GM19023 (cell line): ENCODE measurements around the gene BEST1.
"Not testable (repeated sequence)": the region's sequence is repeated elsewhere in the genome, so short reads cannot be mapped to it uniquely, and the experiment has no call there.

Experiments
- ATAC-seq: cut with Tn5 transposase; IDR thresholded peaks from one replicate; pipeline ENCODE4 v1.9.1; 2021; ENCODE audit warnings: mild to moderate bottlenecking, moderate library complexity; ENCODE audit not compliant: unreplicated experiment

The BEST1 gene

GRCh38 chr11:61975638-61976419 lies 25.7 kb downstream of the BEST1 start:
- ATAC-seq: no peak

- no peak for ATAC-seq
These were observed 26.3 kb downstream of the BEST1 start for GRCh38 chr11:61976420-61976800.

DNA sequence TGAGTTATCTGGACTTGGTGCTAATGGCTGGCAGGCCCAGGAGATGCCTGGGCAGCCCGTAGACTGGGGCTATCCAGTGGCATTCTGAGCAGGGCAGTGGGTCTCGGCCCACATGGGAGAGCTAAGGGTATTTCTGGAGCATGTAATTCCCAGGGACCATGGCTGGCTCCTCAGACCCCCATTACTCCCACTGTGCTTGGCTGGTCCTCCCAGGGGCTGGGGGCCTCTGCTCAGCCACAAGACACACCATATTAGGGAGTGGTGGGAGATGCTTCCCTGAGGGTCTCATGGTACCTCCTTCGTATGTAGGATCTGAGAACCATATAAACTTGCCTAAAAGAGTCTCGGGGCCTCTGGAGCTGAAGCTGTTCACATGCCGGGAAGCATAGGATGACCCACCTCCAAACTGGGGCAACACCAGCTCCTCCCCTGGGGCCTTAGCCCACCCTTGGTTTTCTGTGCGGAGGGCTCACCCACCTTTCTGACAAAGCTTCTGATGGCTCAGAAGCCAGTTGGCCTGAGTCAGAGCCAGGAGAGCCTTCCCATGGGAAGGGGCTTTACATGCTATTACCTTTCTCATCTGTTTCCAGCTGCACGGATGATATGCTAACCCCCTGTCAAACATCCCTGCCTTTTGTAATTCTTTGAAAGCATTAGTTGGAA lies 26.8 kb downstream of the BEST1 start:
- no peak for ATAC-seq

DNA sequence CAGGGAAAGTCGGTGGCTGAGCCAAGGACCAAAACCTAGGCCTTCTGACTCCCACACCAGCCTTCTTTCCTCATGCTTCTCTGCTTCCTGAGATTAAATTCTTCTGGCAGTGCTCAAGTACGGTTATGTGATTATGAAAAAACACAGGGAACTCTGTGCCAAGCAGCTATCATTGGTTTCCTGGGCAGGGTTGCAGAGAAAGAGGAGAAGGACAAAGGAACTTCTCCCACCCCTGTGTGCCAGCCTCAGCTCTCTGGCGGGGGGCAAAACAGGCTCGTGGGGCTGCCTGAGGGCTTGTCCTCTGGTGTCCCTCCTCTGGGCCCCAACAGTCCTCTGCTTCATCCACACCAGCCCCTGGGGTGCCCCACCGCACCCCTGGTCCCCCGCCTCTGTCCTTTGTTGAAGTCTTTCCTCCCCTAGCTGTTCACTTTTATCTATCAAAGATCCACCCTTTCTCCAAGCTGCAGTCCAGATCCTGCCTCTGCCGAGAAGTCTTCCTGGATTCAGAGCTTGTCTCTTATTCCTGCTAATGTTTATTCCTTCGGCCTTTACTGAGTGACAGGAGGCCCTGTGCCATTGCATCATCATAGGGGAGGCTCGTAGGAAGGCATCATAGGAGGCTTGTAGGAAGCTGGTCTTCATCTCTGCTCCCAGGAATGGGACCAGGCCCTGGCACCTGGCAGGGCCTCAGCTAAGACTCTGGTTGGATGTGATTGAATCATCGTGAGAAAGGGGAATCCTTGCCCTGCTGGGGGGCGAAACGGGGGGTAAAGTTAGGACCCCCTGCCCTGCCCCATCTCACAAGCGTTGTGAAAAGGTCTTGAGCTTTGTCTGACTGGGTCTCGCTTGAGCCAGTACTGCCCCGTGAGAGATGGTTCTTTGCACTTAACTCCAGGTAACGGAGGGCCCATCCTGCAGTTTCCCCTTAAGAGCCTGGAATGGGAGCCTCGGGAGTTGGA lies 28.8 kb downstream of the BEST1 start:
- ATAC-seq: no peak

DNA sequence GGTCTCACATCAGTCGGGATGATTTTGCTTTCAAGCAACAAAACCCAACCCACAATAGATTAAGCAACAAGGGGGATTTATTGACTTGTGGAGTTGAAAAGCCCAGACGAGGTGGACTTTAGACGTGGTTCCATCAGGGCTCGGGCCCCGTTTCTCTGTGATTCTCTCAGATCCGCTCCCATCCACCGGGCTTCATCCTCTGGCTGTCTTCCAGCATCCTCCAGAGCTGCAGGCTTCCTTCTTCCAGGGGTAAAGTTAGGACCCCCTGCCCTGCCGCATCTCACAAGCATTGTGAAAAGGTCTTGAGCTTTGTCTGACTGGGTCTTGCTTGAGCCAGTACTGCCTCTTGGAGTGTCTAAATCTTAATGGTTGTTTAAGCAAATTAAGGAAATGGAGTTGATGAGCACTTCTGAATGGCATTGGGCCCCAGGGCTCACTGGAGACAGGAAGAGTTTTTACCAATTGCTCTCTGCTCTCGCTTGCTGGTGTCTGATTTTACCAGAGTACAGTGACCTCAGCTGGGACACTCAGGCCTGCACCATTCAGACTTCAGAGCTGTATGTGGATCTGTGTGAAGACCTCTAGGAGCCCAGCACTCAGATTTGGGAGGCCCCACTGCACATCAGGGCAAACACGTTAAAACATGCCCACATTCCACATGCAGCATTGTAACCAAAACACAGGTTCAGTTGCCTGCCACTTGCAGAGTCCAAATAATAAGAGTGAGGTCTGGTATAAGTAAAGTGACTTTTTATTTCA lies 30.8 kb downstream of the BEST1 start:
- ATAC-seq: no peak

DNA sequence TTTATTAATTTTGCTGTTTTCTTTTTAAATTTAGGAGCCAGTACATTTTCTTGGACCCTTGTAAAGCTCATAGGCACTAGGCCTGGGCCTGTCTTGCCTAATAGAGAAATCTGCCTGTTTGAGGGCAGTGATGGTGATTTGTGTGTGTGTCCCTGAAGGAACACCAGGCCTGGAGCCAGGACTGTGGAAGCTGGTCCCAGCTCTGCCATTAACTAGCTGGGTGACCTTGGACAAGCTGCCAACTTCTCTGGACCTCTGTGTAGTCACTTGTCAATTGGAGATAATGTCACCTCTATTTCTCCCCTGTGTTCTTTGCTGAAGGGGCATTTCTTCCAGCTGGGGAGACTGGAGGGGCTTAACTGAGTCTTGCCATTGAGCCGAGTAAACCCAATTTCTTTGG lies 33.3 kb downstream of the BEST1 start:
- ATAC-seq: no peak

- no peak for ATAC-seq
These were observed 35.7 kb downstream of the BEST1 start for GRCh38 chr11:61985869-61986268.

DNA sequence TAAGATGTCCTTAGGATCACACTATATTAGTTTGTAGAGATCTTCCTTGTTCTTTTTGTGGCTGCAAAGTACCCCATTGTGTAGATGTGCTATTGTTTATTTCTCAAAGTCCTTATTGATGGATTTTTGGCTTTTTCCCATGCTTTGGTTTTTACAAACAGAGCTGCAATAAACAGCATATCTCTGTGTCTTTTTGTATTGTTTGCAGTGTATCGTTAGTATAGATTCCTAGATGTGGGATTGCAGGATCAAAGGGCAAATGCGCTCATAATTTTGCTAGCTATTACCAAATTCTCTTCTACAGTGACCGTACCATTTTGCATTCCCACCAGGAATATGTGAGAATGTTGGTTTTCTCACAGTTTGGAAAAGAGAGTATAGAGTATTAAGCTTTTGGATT lies 44.8 kb downstream of the BEST1 start:
- no peak for ATAC-seq

DNA sequence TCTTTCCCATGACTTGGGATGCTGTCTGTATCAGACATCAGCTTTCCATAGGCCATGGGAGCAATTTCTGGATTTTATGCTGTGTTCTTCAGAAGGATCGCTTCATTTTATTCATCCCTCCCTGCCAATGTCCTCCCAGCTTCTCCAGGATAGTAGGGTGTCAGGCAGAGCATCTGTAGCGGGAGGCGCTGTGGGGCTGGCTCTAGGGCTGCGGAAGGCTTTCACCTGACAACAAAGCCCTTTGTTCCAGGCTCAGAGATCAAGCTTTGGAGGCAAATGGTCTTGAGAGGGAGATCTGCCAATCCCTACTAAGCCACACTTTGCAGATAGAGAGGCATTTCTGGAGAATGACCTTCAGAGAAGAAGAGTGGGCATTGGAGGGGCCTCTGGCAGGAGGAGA lies 46.8 kb downstream of the BEST1 start:
- ATAC-seq: no peak

DNA sequence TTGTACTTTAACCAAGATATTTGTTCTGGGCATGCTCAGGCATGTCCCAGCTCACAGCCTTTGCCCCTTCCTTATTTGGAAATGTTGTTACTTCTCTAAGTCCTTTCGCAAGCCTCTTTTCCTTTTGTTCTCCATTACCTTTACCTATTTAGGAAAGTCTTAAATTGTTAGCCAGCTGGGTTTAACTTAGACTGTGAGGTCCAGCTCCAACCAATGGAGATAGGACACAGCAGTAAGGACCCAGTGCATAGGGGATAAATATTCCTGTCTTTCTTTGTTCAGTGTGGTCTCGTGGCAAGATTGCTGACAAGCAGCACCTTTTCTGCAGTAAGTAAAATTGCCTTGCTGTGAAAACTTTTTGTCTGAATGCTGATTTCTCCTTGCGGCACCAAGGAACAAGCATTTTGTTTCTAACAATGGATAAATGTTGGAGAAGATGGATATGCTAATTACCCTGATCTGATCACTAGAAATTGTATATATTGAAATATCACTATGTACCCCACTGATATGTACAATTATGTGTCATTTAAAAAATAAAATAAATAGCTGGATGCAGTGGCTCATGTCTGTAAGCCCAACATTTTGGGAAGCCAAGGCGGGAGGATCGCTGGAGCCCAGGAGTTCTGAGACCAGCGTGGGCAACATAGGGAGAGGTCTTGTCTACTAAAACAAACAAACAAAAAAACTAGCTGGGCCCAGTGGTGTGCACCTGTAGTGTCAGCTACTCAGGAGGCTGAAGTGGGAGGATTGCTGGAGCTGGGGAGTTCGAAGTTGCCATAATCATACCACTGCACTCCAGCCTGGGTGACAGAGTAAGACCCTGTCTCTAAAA lies 49.2 kb downstream of the BEST1 start:
- ATAC-seq: no peak

DNA sequence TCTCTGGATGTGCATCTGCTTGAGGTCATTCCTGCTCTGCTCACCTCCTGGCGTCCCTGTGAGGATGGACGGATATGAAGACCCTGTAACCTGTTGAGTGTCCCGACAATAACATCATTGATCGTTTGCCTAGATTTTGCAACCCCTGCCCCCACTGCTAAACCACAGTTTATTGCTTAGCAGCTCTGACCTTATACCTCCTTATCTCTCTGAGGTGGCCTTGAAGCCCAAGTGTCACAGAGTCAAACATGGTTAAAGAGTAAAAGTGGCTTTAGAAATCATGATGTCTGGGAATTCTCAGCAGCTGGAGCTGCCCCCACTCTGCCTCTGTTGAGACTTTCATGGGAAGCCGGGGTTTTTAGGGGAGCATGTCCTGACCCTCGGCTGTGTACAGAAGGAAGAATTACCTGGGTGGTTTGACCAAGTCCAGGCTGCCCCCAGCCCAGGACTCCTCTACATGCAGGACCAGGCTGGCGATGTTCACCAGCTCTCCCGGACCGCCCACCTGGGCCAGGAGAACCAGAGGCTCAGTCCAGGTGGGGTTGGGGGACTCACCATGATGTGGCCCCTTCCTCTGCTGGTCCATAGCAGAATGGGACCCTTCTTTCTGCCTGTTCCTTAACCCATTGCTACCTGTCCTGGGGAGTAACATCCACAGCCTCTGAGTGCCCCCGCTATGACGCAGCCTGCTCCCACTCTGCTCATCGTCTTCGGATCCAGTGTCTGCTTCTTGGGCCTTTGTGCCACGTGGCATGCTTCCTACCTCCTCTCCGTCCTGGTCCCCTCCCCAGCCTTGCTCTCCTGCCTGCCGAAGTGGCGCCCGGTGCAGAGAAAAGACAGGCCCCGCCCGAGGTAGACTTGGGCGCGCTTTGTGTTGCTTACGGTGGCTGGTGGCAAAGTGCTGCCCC lies 50.6 kb downstream of the BEST1 start:
- ATAC-seq: no peak

DNA sequence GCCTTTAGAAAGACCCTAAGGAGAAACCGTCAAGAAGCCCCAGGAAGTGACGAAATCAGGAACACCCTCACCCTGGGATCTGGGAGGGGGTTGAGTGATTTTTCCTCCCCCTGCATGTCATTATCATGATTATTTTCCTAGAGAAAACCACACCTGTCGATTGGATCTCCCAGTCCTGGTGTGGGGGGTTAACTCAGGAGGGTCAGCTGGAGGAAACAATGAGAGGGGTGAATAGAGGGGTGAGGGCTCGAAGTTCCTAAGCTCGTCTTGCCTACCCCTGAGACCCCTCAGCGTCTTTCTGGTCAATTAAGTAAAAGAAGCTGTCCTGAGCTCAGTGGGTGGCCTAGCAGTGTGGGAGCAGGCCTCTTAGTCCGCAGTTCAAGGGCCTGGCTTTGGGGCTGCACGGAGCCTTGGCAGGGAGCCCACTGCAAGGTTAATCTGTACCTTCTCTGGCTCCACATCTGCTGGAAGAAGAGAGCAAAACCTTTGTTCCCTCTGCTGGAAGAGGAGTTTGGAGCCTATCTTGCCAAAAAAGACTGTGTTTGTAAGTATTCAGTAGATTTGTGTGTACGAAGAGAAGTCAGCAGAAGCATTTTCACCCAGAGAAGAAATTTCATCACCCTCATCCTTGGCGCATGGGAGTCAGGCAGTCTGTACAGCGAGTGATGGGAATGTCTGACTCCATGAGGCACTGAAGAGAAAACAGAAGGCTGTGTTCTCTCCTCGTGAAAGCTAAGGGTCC lies 51.5 kb downstream of the BEST1 start:
- ATAC-seq: no peak

GRCh38 chr11:62002283-62002682 lies 52.1 kb downstream of the BEST1 start:
- not testable (repeated sequence) for ATAC-seq

GRCh38 chr11:62004473-62004872 lies 54.3 kb downstream of the BEST1 start:
- ATAC-seq: peak; percentile 77

GRCh38 chr11:62008193-62008592 lies 58.0 kb downstream of the BEST1 start:
- no peak for ATAC-seq

DNA sequence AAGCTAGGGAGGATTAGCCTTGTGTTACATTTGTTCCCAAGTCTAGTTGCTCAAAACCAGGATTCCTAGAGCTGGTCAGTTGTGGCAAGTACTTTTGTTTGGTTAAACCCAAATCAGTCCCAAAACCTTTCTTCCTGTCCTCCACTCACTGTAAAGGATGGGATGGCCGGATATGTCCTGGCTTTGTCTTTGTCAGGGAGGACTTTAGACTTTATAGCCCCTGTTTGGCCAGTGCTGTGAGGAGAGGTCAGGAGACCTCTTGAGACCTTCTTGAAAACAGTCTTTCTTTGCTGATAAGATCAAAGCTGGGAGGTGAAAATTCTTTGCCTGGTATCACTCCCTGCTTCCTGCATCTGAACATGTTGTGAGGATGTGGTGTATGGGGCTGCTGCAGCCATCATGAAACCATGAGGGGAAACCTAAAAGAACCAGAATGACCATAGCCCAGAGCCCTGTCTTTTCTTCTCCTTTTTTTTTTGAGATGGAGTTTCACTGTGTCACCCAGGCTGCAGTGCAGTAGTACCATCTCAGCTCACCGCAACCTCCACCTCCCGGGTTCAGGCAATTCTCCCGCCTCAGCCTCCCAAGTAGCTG lies 60.9 kb downstream of the BEST1 start:
- no peak for ATAC-seq

DNA sequence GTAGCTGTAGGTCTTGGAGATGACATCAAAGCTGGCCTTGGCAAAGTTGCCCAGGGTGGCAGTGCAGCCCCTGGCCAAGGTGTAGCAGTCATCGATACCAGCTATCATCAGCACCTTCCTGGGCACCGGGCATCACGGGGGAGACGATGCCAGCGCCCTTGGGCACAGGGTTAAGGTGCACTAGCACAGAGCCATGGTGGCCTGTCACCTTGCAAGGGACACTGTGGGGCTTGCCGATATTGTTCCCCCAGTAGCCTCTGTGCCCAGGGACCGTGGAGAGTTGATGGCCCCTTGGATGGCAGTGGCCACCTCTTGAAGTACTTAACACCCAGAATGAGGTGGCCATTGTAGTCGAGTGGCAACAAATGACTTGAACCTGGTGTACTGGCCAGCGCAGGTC lies 61.7 kb downstream of the BEST1 start:
- no peak for ATAC-seq

GRCh38 chr11:62012451-62012831 lies 62.3 kb downstream of the BEST1 start:
- no peak for ATAC-seq
